22Rv1 (cell line): ENCODE measurements around the gene TRMT2B.

Experiments used
- ZFX ChIP-seq: fragments of 450-650 bp; IDR thresholded peaks from 2 replicates; pipeline ENCODE4 v1.6.1; 2017; ENCODE audit warnings: antibody characterized with exemption, borderline replicate concordance
- TF ChIP-seq, protein P1 (sequence below): fragments of 450-650 bp; IDR thresholded peaks from 2 replicates; pipeline ENCODE4 v1.5.1; 2017; ENCODE audit warnings: mild to moderate bottlenecking

DNA sequence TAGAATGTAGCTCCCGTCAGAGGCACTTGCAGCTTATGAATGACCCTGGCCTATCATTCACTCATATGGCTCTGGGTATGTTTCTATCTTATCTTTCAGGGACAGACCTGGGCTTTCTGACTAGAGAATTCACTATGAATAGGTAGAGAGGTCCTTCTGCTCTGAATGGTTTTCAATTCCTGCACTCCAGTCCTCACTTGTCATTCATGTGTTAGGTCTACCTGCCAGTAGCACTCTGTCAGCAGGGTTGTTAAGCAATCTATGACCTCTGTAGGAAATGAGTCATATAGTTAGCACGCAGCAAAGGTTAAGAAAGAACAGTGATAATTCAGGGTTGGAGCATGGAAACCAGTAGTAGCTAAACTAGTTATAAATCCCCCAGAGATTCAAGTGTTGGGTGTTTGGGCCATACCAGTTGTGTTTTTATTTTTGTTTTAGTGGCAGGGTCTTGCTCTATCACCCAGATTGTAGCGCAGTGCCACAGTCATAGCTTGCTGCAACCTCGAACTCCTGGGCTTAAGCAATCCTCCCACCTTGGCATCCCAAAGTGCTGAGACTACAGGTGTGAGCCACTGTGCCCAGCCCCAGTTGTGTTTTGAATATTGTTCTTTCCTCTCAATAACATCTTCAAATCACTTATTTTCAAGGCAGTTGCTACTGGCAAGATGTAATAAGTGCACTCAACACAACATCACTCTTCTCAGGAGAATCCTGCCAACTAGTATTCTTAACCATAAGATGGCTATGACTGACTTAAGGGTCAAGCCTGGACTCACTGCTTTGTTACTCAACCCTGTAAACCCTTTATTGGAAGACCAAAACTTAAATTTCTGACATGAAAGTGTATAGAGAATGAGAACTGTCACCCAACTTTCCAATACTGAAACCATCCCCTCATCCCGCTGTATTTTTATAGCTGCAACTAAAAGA is 57.3 kb downstream of the TRMT2B start:
- TF ChIP-seq, protein P1, sequence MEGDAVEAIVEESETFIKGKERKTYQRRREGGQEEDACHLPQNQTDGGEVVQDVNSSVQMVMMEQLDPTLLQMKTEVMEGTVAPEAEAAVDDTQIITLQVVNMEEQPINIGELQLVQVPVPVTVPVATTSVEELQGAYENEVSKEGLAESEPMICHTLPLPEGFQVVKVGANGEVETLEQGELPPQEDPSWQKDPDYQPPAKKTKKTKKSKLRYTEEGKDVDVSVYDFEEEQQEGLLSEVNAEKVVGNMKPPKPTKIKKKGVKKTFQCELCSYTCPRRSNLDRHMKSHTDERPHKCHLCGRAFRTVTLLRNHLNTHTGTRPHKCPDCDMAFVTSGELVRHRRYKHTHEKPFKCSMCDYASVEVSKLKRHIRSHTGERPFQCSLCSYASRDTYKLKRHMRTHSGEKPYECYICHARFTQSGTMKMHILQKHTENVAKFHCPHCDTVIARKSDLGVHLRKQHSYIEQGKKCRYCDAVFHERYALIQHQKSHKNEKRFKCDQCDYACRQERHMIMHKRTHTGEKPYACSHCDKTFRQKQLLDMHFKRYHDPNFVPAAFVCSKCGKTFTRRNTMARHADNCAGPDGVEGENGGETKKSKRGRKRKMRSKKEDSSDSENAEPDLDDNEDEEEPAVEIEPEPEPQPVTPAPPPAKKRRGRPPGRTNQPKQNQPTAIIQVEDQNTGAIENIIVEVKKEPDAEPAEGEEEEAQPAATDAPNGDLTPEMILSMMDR = no peak
- TF ChIP-seq ZFX = no peak
